Gastroesophageal sphincter (tissue), 4 donors: Measurements from ENCODE around the gene MYO9B. TPM values are rescaled to one million over a fixed set of nuclear protein-coding genes. Genes with fewer than 3 reads are reported as not detected.

Experiments
- ATAC-seq: fragments of 150-250 bp; one replicate; pipeline ENCODE4 v1.9.1; 2016; ENCODE audit warnings: mild to moderate bottlenecking, moderate library complexity
- H3K27ac ChIP-seq, 4 donors: fragments of 200-600 bp; sonication (generic) in 3 of 4; 1 replicate in 3 of 4; 2 replicates in 1 of 4; pipeline ENCODE4 v1.5.1; 2016 to 2019
- H3K27me3 ChIP-seq: fragments of 200-600 bp; sonication (generic); one replicate; pipeline ENCODE4 v1.5.1; 2019
- H3K36me3 ChIP-seq, 2 donors: fragments of 200-600 bp; sonication (generic); one replicate each; pipeline ENCODE4 v1.5.1; 2019; ENCODE audit warnings: control low read depth in 1 of 2
- H3K4me1 ChIP-seq, 3 donors: fragments of 200-600 bp; sonication (generic); 1 replicate in 2 of 3; 2 replicates in 1 of 3; pipeline ENCODE4 v1.5.1; 2016 to 2019; ENCODE audit warnings: control low read depth in 2 of 3
- H3K4me3 ChIP-seq, 2 donors: fragments of 200-600 bp; sonication (generic); one replicate each; pipeline ENCODE4 v1.5.1; 2019; ENCODE audit warnings: mild to moderate bottlenecking in 1 of 2, moderate library complexity in 1 of 2
- H3K9me3 ChIP-seq, 3 donors: fragments of 200-600 bp; sonication (generic); one replicate each; pipeline ENCODE4 v1.5.1; 2017 to 2019; ENCODE audit warnings: control low read depth in 2 of 3
- CTCF ChIP-seq, 4 experiments: fragments of 200-600 bp in 2 of 4; fragments of 450-650 bp in 2 of 4; sonication (generic) in 1 of 4; IDR thresholded peaks; one replicate each; pipeline ENCODE4 v1.5.1; 2017 to 2019; ENCODE audit warnings: antibody characterized with exemption in 4 of 4, mild to moderate bottlenecking in 2 of 4, moderate library complexity in 2 of 4
- EP300 ChIP-seq: sonication (generic); formaldehyde crosslinking; IDR thresholded peaks from one replicate; pipeline ENCODE4 v1.6.1; 2017; ENCODE audit warnings: antibody characterized with exemption, mild to moderate bottlenecking
- POLR2A ChIP-seq, 2 donors: fragments of 450-650 bp; IDR thresholded peaks; one replicate each; pipeline ENCODE4 v1.6.1; 2017; ENCODE audit warnings: antibody characterized with exemption in 2 of 2, mild to moderate bottlenecking in 2 of 2, moderate library complexity in 1 of 2
- POLR2AphosphoS5 ChIP-seq: sonication (generic); formaldehyde crosslinking; IDR thresholded peaks from one replicate; pipeline ENCODE4 v1.6.1; 2017; ENCODE audit warnings: antibody characterized with exemption
- WGBS, 2 donors: methylation state at CpG; one replicate each; pipeline ENCODE4 v1.1.5; 2018; ENCODE audit warnings: low coverage in 1 of 2; 5-methylcytosine and 5-hydroxymethylcytosine counted together
- total RNA-seq, 4 donors: library from RNA; depleted of rRNA; stranded (reverse); fragments of >200 nt; gene quantifications; one replicate each; pipeline ENCODE4 v1.1.0, GENCODE V29; 2016

The MYO9B gene
- total RNA-seq, 4 donors from 2014 or later: 38.1 to 77.7 (median 66.2) TPM

DNA sequence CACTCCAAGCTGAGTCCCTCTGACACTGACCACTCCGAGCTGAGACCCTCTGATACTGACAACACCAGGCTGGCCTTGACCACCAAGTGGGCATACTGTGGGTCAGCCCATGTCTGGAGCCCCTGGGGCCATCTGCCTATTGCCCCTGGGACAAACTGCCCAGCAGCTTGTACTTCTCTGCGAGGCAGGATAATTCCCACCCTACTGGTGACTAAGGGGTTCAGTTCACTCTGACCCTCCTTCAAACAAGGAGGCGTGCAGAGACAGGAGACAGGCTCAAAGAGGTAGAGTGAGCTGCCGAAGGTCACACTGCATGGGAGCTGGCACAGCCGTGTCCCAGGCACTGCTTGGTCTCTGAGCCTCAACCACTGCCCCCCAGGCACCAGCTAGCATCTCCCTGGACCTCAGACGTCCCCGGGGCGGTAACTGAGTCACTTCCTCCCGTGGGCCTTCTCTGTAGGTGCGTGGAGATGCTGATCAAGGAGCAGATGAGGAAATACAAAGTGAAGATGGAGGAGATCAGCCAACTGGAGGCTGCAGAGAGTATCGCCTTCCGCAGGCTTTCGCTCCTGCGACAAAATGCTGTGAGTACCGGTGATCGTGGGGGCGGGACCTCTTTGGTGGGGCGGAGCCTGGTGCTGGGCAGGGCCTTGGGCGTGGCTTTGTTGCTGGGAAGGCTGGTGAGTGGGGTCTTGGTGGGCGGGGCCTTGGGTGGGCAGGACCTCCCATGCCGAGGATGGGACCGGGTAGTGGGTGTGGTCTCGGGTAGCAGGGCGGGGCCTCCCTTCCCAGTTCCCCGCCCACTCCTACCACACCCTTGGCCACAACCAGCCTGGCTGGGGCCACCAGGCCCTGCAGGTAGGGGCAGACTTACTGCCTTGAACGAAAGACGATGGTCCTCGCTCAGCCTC is 133.8 kb downstream of the MYO9B start:
- peaks cover 0 to 90% of the 10 kb centered on the region in 2 donors for H3K36me3 ChIP-seq
- no peak for ATAC-seq
- peaks cover 0 to 2% (median 0%) of the 10 kb centered on the region in 3 donors for H3K4me1 ChIP-seq
- H3K27me3 ChIP-seq: no peaks in the 10 kb centered on the region
- no peak overlapping the region for H3K27ac ChIP-seq
- WGBS, 2 donors: 70 to 73% methylated on average over 3 to 8 of the region's 28 CpGs
- no peaks in the 10 kb centered on the region for H3K9me3 ChIP-seq
- TF ChIP-seq POLR2A (IDR thresholded peaks at IDR 0.05) (no peak), CTCF (IDR thresholded peaks at IDR 0.05) (no peak), POLR2AphosphoS5 (no peak), EP300 (no peak)
- no peak overlapping the region for H3K4me3 ChIP-seq

DNA sequence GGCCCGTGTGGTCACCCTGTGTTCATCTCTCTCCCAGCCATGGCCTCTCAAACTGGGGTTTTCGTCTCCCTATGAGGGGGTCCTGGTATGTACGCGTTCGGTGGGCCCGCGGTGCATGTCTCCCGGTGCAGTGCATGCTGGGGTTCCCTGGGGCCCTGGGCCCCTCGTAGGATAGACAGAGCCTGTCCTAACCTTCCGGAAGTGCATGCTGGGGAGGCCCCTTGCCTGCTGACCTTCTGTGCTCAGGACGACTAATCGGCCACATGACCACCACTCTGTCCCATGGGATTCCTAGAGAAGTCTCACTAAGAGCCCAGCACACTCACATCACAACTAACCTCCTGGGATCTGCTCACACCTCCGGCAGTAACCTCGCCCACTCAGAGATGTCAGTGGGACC is 134.7 kb downstream of the MYO9B start:
- no peaks in the 10 kb centered on the region for H3K27me3 ChIP-seq
- no peak overlapping the region for H3K4me3 ChIP-seq
- H3K9me3 ChIP-seq: no peaks in the 10 kb centered on the region
- ATAC-seq: no peak
- peaks cover 0 to 82% of the 10 kb centered on the region in 2 donors for H3K36me3 ChIP-seq
- TF ChIP-seq EP300 (no peak), CTCF (IDR thresholded peaks at IDR 0.05) (no peak), POLR2AphosphoS5 (no peak), POLR2A (IDR thresholded peaks at IDR 0.05) (no peak)
- no peak overlapping the region for H3K27ac ChIP-seq
- WGBS, 2 donors: 67 to 100% methylated on average over 1 to 3 of the region's 14 CpGs
- H3K4me1 ChIP-seq: peaks cover 0 to 8% (median 3%) of the 10 kb centered on the region in 3 donors

DNA sequence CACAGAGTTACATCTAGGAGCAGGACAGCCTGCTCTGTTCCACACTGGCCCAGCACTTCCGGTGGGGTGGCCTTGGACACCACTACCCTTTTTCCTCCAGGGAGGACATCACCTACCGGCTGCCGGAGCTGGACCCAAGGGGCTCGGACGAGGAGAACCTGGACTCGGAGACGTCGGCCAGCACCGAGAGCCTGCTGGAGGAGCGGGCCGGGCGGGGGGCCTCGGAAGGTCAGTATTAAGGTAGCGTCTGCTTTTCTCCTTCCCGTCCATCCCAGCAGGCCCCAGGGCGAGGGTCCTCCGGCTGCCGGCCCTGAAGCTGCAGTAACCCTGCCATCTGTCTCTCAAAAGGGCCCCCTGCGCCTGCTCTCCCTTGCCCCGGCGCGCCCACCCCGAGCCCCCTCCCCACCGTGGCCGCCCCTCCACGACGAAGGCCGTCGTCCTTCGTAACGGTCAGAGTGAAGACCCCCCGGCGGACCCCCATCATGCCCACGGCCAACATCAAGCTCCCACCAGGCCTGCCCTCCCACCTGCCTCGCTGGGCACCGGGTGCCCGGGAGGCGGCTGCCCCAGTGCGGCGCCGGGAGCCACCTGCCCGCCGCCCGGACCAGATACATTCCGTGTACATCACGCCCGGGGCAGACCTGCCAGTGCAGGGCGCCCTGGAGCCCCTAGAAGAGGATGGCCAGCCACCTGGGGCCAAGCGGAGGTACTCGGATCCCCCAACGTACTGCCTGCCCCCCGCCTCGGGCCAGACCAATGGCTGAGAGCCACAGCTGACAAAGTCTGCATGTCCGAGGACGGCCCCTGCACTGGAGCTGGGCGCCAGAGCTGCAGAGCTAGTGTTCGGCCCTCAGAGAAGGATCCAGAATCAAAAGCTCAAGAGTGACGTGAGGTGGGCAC is 136.2 kb downstream of the MYO9B start:
- H3K4me3 ChIP-seq: no peak overlapping the region
- WGBS, 2 donors: 71% methylated on average over 1 to 5 of the region's 58 CpGs
- H3K9me3 ChIP-seq: no peaks in the 10 kb centered on the region
- H3K27ac ChIP-seq: no peak overlapping the region
- peaks cover 0 to 21% (median 10%) of the 10 kb centered on the region in 3 donors for H3K4me1 ChIP-seq
- TF ChIP-seq EP300 (no peak), POLR2A (IDR thresholded peaks at IDR 0.05) (no peak), POLR2AphosphoS5 (no peak), CTCF (IDR thresholded peaks at IDR 0.05) (no peak)
- H3K27me3 ChIP-seq: no peaks in the 10 kb centered on the region
- peaks cover 0 to 70% of the 10 kb centered on the region in 2 donors for H3K36me3 ChIP-seq
- ATAC-seq: no peak

DNA sequence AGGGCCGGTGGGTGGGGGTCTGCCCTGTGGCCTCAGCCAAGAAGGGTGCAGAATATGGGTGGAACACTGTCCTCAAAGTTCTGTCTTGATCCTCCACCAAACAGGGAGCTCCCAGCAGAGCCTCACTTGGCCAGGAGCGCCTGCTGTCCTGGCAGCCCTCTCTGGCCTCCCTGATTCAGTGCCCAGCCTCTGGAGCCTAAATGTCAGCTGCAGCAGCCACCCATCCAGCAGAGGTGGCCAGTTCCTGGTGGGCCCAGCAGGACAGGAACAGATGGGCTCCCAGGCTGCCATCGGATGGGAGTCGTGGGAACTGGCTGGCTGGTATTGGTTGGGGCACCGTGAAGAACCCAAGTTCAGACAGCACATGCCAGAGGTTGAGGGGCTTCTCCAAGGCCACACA is 137.8 kb downstream of the MYO9B start:
- ATAC-seq: no peak
- peaks cover 0 to 72% of the 10 kb centered on the region in 2 donors for H3K36me3 ChIP-seq
- H3K9me3 ChIP-seq: no peaks in the 10 kb centered on the region
- H3K4me1 ChIP-seq: peaks cover 0 to 21% (median 10%) of the 10 kb centered on the region in 3 donors
- no peaks in the 10 kb centered on the region for H3K27me3 ChIP-seq
- TF ChIP-seq POLR2AphosphoS5 (no peak), CTCF (IDR thresholded peaks at IDR 0.05) (no peak), POLR2A (IDR thresholded peaks at IDR 0.05) (no peak), EP300 (no peak)
- 67 to 80% methylated on average over 1 to 2 of the region's 5 CpGs for WGBS, 2 donors
- H3K27ac ChIP-seq: no peak overlapping the region
- H3K4me3 ChIP-seq: no peak overlapping the region
